Lower leg skin (tissue), 3 donors: Measurements from ENCODE around the gene TMEM184A.

Experiments
- CTCF ChIP-seq, 3 donors: fragments of 450-650 bp; IDR thresholded peaks; one replicate each; pipeline ENCODE4 v1.5.1; 2016; ENCODE audit warnings: antibody characterized with exemption in 3 of 3, mild to moderate bottlenecking in 3 of 3, moderate library complexity in 2 of 3
- POLR2A ChIP-seq, 2 donors: fragments of 450-650 bp; IDR thresholded peaks; one replicate each; pipeline ENCODE4 v1.6.1; 2016 to 2017; ENCODE audit warnings: antibody characterized with exemption in 2 of 2, mild to moderate bottlenecking in 1 of 2, moderate library complexity in 1 of 2

GRCh38 chr7:1514407-1514806 lies 41.6 kb downstream of the TMEM184A start:
- TF ChIP-seq POLR2A (IDR thresholded peaks at IDR 0.05), result no peak
- no peak for TF ChIP-seq CTCF (IDR thresholded peaks at IDR 0.05)
